Measurements from ENCODE around the gene HPSE2. TPM values are rescaled to one million over a fixed set of nuclear protein-coding genes. Genes with fewer than 3 reads are reported as not detected.

Gene HPSE2
- total and polyA plus RNA-seq, 4 donors = 0.05 TPM; not detected in 3

DNA sequence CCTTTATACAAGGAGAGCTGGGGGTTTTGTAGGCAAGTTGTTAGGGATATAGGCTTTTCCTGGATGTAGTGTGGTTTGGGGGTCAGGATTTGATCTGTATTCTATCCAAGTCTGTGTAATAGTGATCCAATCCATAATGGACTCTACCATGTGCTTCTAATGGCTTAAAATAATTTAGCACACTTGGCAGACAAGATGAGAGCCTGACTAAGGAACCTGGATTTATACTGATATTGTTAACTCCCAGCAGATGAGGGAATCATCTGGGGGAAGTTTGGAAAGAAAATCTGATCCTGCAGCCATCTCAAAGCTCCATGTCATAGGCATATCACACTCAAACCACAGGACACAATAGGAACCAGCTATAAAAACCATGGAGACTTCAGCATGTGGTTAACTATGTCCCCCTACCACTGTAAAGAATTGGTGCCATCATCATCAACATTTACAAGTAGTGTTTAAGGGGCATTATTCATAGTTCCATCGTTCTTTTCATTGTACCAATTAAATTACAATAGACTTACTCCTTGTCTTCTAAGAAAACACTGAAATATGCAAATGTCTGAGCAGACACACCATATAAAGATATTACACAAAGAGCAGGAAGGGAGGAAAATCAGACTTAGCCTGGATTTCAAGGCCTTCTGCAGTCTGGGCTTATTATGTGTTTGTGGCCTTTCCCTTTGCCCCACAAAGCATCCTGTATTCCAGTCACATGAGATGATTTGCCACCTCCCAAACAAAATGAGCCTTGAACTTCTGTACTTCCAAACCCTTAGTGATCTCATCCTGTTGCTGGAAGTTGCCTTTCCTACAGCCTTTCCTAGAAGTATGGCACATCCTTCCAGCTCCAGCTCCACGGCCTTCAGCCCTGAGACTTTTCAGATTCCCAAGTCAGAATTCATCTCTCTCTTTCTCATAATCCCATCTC, 766.4 kb downstream of the HPSE2 start:
- H3K27ac ChIP-seq (ENCODE audit: low read depth in 1 of 2, low read length in 2 of 2) = no peak overlapping the region
- TF ChIP-seq FOXA1 (IDR thresholded peaks at IDR 0.05) (no peak), NR2F2 (IDR thresholded peaks at IDR 0.05) (peak; percentile 36), RXRA (IDR thresholded peaks at IDR 0.05) (peak in 1 of 2 donors; percentile 11), SP1 (IDR thresholded peaks at IDR 0.05) (peak; percentile 34)
- peaks cover 0 to 2% (median 0%) of the 10 kb centered on the region in 4 donors for H3K27me3 ChIP-seq (ENCODE audit: control insufficient read depth in 4 of 4, insufficient read depth in 4 of 4, low read length in 3 of 4)
- no peaks in the 10 kb centered on the region for H3K9me3 ChIP-seq (ENCODE audit: control insufficient read depth in 4 of 4, low read length in 3 of 4)
- no peaks in the 10 kb centered on the region for H3K36me3 ChIP-seq (ENCODE audit: control insufficient read depth in 4 of 4, insufficient read depth in 3 of 4, low read depth in 1 of 4, low read length in 3 of 4)
- peaks cover 0 to 10% (median 4%) of the 10 kb centered on the region in 4 donors for H3K4me1 ChIP-seq (ENCODE audit: control insufficient read depth in 4 of 4, insufficient read depth in 4 of 4, low read length in 3 of 4)
- no peak for DNase-seq (ENCODE audit: low spot score)
- H3K9ac ChIP-seq (ENCODE audit: low read depth in 1 of 2, low read length in 2 of 2) = no peak overlapping the region
- 81% methylated on average over 2 of the region's 2 CpGs for WGBS
- no peak overlapping the region for H3K4me3 ChIP-seq (ENCODE audit: low read depth in 1 of 3, low read length in 3 of 3)

- Histone ChIP-seq H3K36me3 (ENCODE audit: control insufficient read depth in 4 of 4, insufficient read depth in 3 of 4, low read depth in 1 of 4, low read length in 3 of 4) (no peaks in the 10 kb centered on the region), H3K9ac (ENCODE audit: low read depth in 1 of 2, low read length in 2 of 2) (no peak overlapping the region), H3K27ac (ENCODE audit: low read depth in 1 of 2, low read length in 2 of 2) (no peak overlapping the region), H3K4me1 (ENCODE audit: control insufficient read depth in 4 of 4, insufficient read depth in 4 of 4, low read length in 3 of 4) (peaks cover 0 to 10% (median 4%) of the 10 kb centered on the region in 4 donors), H3K27me3 (ENCODE audit: control insufficient read depth in 4 of 4, insufficient read depth in 4 of 4, low read length in 3 of 4) (peaks cover 0 to 2% (median 0%) of the 10 kb centered on the region in 4 donors), H3K9me3 (ENCODE audit: control insufficient read depth in 4 of 4, low read length in 3 of 4) (no peaks in the 10 kb centered on the region), H3K4me3 (ENCODE audit: low read depth in 1 of 3, low read length in 3 of 3) (peak overlapping the region; percentile 48 to 54 (median 52))
- peak; percentile 71 for DNase-seq (ENCODE audit: low spot score)
- WGBS = 4% methylated on average over 44 of the region's 44 CpGs
- TF ChIP-seq RAD21 (IDR thresholded peaks at IDR 0.05) = peak; percentile 96
- peak; percentile 94 for TF ChIP-seq CTCF (IDR thresholded peaks at IDR 0.05; ENCODE audit: low read depth, low read length, missing input control)
- TF ChIP-seq MAX (IDR thresholded peaks at IDR 0.05) = no peak
- no peak for TF ChIP-seq HNF4A (conservative IDR thresholded peaks at IDR 0.05)
- peak; percentile 12 to 15 for TF ChIP-seq RXRA (IDR thresholded peaks at IDR 0.05)
These were observed 767.9 kb downstream of the HPSE2 start for GRCh38 chr10:98467506-98468318.

- no peak for DNase-seq (ENCODE audit: low spot score)
- Histone ChIP-seq H3K9me3 (ENCODE audit: control insufficient read depth in 4 of 4, low read length in 3 of 4) (no peaks in the 10 kb centered on the region), H3K27me3 (ENCODE audit: control insufficient read depth in 4 of 4, insufficient read depth in 4 of 4, low read length in 3 of 4) (peaks cover 0 to 2% (median 0%) of the 10 kb centered on the region in 4 donors), H3K4me3 (ENCODE audit: low read depth in 1 of 3, low read length in 3 of 3) (no peak overlapping the region), H3K4me1 (ENCODE audit: control insufficient read depth in 4 of 4, insufficient read depth in 4 of 4, low read length in 3 of 4) (peaks cover 0 to 10% (median 4%) of the 10 kb centered on the region in 4 donors), H3K27ac (ENCODE audit: low read depth in 1 of 2, low read length in 2 of 2) (no peak overlapping the region), H3K9ac (ENCODE audit: low read depth in 1 of 2, low read length in 2 of 2) (no peak overlapping the region), H3K36me3 (ENCODE audit: control insufficient read depth in 4 of 4, insufficient read depth in 3 of 4, low read depth in 1 of 4, low read length in 3 of 4) (no peaks in the 10 kb centered on the region)
- WGBS = 65% methylated on average over 15 of the region's 15 CpGs
- TF ChIP-seq ATF3 (IDR thresholded peaks at IDR 0.05) (no peak), RXRA (IDR thresholded peaks at IDR 0.05) (no peak), HNF4G (IDR thresholded peaks at IDR 0.05) (no peak), TAF1 (conservative IDR thresholded peaks at IDR 0.05) (no peak), YY1 (IDR thresholded peaks at IDR 0.05) (no peak), HNF4A (conservative IDR thresholded peaks at IDR 0.05) (no peak), RAD21 (IDR thresholded peaks at IDR 0.05) (no peak), MAX (IDR thresholded peaks at IDR 0.05) (no peak), FOXA1 (IDR thresholded peaks at IDR 0.05) (no peak), NR2F2 (IDR thresholded peaks at IDR 0.05) (no peak), JUND (IDR thresholded peaks at IDR 0.05) (no peak), GABPA (IDR thresholded peaks at IDR 0.05 in 1 of 2, conservative IDR thresholded peaks at IDR 0.05 in 1 of 2) (no peak), SP1 (IDR thresholded peaks at IDR 0.05) (no peak)
- TF ChIP-seq, protein P1, sequence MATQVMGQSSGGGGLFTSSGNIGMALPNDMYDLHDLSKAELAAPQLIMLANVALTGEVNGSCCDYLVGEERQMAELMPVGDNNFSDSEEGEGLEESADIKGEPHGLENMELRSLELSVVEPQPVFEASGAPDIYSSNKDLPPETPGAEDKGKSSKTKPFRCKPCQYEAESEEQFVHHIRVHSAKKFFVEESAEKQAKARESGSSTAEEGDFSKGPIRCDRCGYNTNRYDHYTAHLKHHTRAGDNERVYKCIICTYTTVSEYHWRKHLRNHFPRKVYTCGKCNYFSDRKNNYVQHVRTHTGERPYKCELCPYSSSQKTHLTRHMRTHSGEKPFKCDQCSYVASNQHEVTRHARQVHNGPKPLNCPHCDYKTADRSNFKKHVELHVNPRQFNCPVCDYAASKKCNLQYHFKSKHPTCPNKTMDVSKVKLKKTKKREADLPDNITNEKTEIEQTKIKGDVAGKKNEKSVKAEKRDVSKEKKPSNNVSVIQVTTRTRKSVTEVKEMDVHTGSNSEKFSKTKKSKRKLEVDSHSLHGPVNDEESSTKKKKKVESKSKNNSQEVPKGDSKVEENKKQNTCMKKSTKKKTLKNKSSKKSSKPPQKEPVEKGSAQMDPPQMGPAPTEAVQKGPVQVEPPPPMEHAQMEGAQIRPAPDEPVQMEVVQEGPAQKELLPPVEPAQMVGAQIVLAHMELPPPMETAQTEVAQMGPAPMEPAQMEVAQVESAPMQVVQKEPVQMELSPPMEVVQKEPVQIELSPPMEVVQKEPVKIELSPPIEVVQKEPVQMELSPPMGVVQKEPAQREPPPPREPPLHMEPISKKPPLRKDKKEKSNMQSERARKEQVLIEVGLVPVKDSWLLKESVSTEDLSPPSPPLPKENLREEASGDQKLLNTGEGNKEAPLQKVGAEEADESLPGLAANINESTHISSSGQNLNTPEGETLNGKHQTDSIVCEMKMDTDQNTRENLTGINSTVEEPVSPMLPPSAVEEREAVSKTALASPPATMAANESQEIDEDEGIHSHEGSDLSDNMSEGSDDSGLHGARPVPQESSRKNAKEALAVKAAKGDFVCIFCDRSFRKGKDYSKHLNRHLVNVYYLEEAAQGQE (IDR thresholded peaks at IDR 0.05) = no peak
These were observed 768.7 kb downstream of the HPSE2 start for GRCh38 chr10:98466861-98467505.
